Activated gamma-delta T cell treated with Interleukin-2 at 50 U/mL for 16 hours (primary cell): ENCODE results near the gene CREB3.

Source experiments
- DNase-seq: peaks from one replicate; pipeline ENCODE4 v3.0.0-alpha.2; 2020

Gene CREB3

DNA sequence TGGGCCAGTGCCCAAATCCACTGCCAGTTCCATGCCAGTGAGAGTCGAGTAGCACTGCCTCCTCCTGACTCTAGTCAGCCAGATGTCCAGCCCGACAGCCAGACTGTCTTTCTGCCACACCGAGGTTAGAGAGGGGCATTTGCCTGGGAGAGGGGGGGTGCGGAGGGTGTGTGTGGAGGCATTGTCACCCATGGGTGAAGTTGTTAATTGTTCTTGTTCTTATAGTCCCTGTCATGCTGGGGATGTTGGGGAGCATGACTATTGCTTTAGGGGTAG lies 17.7 kb downstream of the CREB3 start:
- no peak for DNase-seq

DNA sequence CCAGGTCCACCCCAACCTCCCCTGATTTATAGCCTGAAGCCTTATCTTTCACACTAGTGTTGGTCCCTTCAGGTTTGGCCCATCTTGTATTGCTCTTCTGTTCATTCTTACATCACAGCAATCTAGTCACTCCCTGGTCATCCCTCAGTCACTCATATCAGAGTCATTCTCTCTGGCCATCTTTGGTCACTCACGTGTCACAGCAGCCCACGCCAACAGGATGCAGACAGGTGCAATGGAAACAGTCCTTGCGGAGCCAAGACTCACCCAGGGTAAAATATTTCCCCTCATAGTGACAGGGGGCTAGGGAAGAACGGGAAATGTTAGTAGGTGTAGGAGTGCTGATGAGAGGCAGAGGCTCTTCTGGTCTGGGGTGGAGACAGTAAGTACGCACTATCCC lies 21.0 kb downstream of the CREB3 start:
- no peak for DNase-seq

- no peak for DNase-seq
Measured at GRCh38 chr9:35754264-35754663, 21.8 kb downstream of the CREB3 start, which contains the start of gene MSMP. MSMP (minus strand) TSS chr9:35754276; CDS start chr9:35754129, 147 bp downstream.

- no peak for DNase-seq
Measured at GRCh38 chr9:35755071-35755470, 22.6 kb downstream of the CREB3 start.

DNA sequence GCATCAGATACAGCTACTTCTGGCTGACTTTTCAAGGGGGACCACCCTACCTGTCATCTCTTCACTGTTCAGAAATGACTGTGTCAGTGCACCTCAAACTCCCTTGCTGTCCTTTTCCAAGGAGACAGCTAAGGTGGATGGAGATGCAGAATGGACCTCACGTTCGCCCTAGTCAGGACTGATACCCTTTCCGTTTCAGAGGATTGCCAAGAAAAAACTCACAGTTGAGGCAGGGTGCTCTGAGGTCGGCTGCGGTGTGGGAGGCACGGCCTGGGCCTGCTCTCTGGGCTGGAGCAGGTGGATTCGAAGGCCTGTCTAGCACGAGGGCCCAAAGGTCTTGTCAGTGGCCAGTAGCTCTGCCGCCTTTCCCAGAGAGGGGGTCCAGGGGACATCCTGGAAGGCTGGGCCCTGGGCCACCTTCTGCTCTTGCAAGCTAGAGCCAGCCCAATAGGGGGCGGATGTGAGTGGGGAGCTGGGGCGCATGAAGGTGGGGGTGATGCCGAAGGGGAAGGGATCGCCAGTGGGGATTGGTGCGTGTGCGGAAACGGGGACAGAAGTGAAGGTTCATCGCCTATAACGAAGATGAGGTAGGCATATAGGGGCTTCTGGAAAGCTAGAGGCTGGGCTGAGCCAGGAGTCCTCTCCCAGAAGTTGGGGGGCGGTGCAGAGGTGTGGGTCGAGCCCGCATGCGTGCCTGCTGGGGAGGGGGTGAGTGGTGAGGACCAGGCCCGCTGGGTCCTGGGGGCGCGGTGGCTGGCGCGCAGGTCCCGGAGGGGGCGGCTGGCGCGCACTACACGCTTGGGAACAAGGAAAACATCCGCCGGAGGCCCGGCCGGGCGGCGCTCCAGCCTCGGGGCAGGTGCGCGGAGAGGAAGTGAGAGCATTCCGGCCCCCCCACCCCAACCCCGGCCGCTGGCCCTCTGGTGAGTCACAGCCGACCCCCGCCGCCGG lies 24.1 kb downstream of the CREB3 start:
- DNase-seq: peak; percentile 74

- DNase-seq: no peak
Measured at GRCh38 chr9:35757226-35757891, 24.9 kb downstream of the CREB3 start.

- DNase-seq: no peak
Measured at GRCh38 chr9:35757892-35758275, 25.4 kb downstream of the CREB3 start.

DNA sequence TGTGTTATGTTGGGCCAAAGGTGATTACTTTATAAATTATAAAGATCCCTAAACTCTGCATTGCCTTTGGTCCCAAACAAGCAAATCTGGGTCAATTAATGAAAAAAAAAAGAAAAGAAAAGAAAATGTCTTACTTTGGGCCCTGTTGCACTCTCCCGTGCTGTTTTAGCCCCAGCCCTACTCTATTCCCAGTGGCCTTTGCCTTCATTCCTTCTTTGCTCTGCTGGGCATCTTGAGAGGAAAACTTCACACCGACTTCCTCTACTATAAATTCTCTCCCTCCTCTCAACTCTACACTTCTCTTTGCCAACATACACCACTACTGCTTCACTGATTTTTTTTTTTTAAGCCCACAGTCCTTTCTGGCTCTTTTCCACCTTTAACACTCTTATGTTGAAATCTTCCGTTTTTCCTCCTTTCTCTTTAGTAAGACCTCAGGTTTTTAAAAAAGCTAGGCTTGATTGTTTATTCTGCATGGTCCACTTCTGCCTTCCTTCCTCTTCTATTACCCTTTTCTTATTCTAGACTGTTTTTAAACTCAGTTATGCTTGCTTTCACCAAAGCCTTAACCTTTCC lies 26.1 kb downstream of the CREB3 start:
- no peak for DNase-seq

DNA sequence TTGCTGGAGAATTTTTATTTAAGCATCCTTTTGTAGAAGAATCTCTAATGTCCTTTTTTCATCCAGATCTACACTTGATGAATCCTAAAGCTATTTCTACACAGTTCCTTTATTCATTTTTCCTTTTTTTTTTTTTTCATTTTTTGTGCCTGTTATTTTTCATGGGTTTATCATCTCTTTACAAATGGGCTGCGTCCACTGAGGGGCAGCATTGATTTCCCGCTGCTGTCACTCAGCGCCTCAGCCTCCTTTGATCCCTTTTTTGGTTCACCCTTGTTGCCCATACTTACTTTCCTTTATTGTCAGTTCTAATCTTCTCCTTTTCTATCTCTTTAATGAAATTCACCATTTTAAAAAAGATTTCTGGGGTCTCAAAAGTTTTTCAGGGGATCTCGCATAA lies 27.3 kb downstream of the CREB3 start:
- DNase-seq: no peak

DNA sequence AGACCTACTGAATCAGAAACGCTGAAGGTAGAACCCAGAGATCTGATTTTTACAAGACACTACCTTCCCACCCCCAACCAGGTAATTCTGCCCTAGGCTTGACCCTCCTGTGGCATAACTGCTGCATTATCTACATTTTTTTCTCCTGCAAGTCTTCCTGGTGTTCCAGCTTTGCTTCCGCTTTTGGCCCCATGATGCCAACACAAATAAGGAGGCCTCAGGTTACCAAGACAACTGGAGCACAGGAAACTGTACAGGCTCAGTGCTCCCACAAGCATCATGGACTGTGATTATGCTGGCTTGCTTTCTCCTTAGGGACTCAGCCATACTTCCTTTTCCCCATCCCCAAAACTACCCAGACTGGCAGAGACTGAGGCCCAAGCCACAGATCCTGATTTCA lies 28.2 kb downstream of the CREB3 start:
- no peak for DNase-seq

DNA sequence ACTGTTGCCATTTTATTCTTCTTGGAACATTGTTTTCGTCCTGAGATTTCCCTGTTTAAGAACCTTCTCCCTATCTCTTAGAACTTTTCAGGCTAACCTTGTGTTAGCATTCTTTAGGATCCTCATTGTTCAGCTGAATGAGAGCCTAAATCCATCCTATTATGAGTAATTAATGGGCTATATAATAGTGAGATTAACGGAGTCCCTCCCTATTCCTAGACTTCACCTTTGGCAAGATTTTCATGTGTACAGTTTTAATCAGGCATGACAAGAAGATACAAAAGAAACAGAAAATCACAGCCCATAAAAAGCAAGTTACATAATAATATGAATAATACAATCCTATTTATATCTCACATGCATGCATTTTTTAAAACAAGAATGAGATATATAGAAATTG lies 30.7 kb downstream of the CREB3 start:
- DNase-seq: no peak

GRCh38 chr9:35763803-35764202 lies 31.3 kb downstream of the CREB3 start:
- no peak for DNase-seq

GRCh38 chr9:35766997-35767396 lies 34.5 kb downstream of the CREB3 start:
- DNase-seq: no peak

DNA sequence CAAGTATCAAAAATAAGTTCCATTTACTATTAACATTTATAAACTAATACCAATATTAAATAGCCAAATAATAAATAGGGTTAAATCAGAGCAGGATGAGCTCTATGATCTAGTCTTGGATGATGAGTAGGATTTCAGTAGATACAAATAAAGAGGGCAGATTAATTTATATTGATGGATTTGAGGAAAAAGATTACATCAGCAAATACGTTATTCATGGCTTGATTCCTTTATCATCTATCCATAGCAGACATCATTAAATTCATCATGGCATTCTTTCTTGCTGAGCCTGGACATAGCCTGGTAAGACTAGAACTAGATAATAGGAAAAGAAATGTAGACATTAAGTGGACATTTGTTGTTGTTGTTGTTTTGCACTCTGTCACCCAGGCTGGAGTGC lies 35.0 kb downstream of the CREB3 start:
- no peak for DNase-seq

DNA sequence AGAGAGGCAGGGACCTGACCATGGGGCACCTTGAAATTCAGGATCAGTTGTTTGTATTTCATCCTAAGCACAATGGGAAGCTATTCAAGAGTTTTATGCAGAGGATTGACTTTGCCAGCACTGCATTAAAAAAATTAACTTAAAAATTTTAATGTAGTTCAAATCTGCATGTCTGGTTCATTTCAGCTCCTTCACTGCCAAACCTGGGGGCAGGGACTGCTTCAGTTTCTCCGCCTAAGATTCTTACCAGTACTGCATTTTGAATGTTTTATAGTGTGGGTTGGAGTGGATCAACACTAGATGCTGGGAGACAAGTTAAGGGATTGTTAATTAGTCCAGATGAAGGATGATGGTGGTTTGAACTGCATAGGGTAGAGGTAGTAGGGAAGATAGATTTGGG lies 37.3 kb downstream of the CREB3 start:
- no peak for DNase-seq

GRCh38 chr9:35771075-35771433 lies 38.6 kb downstream of the CREB3 start:
- DNase-seq: no peak

GRCh38 chr9:35771534-35771933 lies 39.1 kb downstream of the CREB3 start:
- no peak for DNase-seq

DNA sequence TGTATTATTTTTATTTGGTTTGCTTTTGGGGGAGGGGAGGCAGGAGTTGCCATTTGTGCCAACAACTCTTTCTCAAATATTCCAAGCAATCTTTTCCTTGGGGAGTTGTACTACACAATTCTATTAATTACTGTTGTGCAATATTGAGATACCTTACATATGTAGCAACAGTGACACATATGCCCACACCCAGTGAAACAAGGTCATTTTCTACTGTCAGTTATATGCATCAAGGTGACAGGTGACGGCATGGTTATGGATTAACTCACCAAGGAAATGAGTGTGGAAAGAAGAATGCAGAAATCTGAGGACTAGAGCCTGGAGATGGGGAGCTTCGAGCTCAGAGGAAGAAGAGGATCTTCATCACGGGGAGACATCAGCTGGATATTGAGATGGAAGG lies 39.5 kb downstream of the CREB3 start:
- no peak for DNase-seq

DNA sequence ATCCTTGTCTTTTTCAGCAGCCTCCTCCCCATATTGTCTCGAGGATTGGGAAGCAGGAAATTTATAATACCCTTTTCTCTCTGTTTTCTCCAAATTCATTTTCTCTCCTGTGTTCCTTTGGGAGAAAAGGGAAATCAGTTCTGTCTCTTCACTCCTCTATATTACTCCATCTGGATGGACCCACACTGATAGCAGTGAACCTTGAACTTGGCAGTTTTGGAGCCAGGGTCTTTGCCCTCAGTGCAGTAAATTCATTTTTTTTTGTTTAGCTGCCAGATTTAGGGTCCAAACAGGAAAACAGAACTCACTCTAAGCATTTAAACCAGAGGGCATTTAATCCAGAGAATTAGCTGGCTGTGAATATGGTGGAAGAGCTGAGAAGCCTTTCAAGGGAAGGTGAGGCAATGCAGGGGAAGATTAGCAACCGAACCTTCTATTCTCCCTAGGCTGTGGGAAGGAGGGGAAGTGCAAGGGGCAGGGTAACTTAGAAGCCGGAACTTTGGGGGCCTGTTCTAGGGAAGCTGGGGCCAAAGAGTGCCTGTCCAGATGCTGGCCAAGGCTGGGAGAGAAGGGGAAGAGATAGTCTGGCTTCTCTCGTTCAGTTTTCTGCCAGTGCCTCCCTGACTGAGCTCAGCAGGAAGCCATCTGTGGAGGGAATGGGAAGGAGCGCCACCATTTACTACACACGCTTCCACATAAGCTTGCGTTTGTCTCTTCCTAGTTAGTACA lies 42.6 kb downstream of the CREB3 start:
- no peak for DNase-seq

- no peak for DNase-seq
Measured at GRCh38 chr9:35776018-35776417, 43.6 kb downstream of the CREB3 start.

DNA sequence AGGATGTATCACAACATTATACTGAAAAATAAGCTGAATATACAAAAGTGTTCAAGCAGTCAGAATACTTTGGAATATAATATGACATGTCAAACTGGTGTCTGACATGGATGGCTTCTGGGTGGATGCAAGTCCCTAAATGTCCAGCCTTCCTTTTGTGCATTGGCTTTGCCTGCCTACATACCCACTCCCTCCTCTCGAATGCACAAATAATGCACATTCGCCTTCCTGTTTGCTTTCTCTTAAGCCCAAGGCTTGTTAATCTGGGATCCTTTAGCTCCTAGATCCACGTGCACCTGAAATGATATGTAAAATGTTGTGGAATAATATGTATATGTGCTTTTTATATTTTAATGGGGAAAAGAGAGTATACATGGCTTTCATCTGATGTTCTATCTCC lies 46.0 kb downstream of the CREB3 start:
- no peak for DNase-seq

DNA sequence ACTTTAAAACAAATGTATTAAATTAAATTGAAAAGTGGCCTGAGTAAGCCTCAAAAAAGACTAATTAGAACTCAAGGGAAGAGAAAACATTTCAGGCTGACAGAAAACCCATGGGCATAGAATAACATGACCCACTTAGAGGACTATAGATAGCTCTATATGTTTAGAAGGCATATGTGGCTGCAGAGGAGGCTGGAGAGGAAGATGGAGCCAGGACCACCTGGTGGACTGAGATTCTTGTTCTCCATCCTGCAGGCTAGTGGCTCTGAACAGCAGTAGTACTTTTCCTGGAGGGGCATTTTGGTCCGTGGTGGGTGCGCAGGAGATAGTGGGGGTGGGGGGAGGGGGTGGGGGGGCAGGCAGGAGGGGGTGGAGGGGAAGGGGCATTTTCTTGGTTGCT lies 48.6 kb downstream of the CREB3 start:
- DNase-seq: no peak

DNA sequence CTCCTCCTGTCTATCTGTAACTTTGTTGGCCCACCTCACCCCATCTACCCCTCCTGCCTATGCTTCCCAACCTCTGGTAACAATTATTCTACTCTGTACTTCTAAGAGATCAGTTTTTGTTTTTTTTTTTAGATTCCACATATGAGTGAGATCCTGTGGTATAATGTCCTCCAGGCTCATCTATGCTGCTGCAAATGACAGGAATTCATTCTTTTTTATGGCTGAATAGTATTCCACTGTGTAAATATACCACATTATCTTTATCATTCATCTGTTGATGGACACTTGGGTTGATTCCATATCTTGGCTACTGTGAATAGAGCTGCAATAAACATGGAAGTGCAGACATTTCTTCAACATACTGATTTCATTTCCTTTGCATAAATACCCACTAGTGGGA lies 51.0 kb downstream of the CREB3 start:
- no peak for DNase-seq
